Testis (tissue), 2 donors: ENCODE measurements around the gene PLCE1.

ENCODE experiments used
- CTCF ChIP-seq, 3 experiments: fragments of 450-650 bp in 2 of 3; fragments of 200-600 bp in 1 of 3; sonication (generic) in 1 of 3; IDR thresholded peaks; one replicate each; pipeline ENCODE4 v1.5.1; 2016 to 2019; ENCODE audit warnings: antibody characterized with exemption in 3 of 3, mild to moderate bottlenecking in 2 of 3, moderate library complexity in 1 of 3
- POLR2A ChIP-seq: fragments of 450-650 bp; IDR thresholded peaks from one replicate; pipeline ENCODE4 v1.6.1; 2017; ENCODE audit warnings: antibody characterized with exemption, mild to moderate bottlenecking, moderate library complexity

DNA sequence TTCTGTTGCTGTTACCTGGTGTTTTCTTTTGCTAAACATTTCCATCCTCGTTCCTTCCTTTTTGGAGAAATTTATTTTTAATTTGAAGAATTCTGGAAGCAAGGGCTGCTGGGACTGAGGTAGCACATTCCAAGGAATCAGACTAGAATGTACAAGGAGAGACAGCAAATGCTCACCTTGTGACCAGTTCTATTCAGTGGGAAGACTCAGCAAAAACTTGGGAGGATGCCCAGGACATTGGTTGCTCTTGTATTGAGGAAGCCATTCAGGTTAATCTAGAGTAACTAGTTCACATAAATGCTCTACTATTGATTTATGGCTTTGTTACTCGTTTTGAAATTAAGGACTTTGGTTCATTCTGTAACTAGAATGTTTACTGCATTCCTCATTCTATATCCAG is 11.3 kb downstream of the PLCE1 start:
- TF ChIP-seq CTCF (IDR thresholded peaks at IDR 0.05): no peak
- TF ChIP-seq POLR2A: no peak
